T-cell (primary cell): ENCODE results near the gene DNAI2. TPM values are rescaled to one million over a fixed set of nuclear protein-coding genes. Genes with fewer than 3 reads are reported as not detected.
"Not testable (repeated sequence)": the region's sequence is repeated elsewhere in the genome, so short reads cannot be mapped to it uniquely, and the experiment has no call there.

Source experiments
- ATAC-seq, 4 experiments: fragments of 200-7000 bp in 3 of 4; fragments of 150-1000 bp in 1 of 4; cut with Tn5 transposase; replicated peaks in 1 of 4; 1 replicate in 3 of 4; 2 replicates in 1 of 4; pipeline ENCODE4 v1.10.0; 2021; ENCODE audit warnings: moderate library complexity in 3 of 4, mild to moderate bottlenecking in 2 of 4, moderate number of reproducible peaks in 1 of 4
- CTCF ChIA-PET, 2 donors: fragments of 300-600 bp; sonication (Branson Sonifier 250); formaldehyde crosslinking; loops; one replicate each; lab custom pipeline; 2022; ENCODE audit warnings: antibody characterized with exemption in 2 of 2; lab: Charles Lee
- POLR2A ChIA-PET, 2 donors: fragments of 300-600 bp; sonication (Branson Sonifier 250); formaldehyde crosslinking; loops; one replicate each; lab custom pipeline; 2022; ENCODE audit warnings: antibody characterized with exemption in 2 of 2; lab: Charles Lee
- DNase-seq, 35 experiments: peaks; one replicate each; pipeline versions ENCODE4 v3.0.0 to v3.0.0-alpha.2; 2013 to 2023
- H3K27ac ChIP-seq: one replicate; pipeline ENCODE4 v1.5.1; 2013; ENCODE audit warnings: low read length
- H3K27me3 ChIP-seq, 2 experiments: replicated peaks in 1 of 2; 1 replicate in 1 of 2; 2 replicates in 1 of 2; pipeline versions ENCODE4 v1.6.1 to v1.7.0; 2013; ENCODE audit warnings: low read length in 1 of 2, mixed read lengths in 1 of 2; ENCODE audit not compliant: control insufficient read depth in 2 of 2, insufficient read depth in 2 of 2; ENCODE audit errors: extremely low read depth in 1 of 2
- H3K36me3 ChIP-seq, 2 donors: 1 replicate in 1 of 2; 2 replicates in 1 of 2; pipeline versions ENCODE4 v1.6.1 to v1.7.0; 2013; ENCODE audit warnings: low read length in 1 of 2; ENCODE audit not compliant: control insufficient read depth in 2 of 2, insufficient read depth in 1 of 2; ENCODE audit errors: extremely low read depth in 1 of 2
- H3K4me1 ChIP-seq, 2 experiments: 1 replicate in 1 of 2; 2 replicates in 1 of 2; pipeline versions ENCODE4 v1.6.1 to v1.7.0; 2013; ENCODE audit warnings: low read length in 2 of 2, mixed read lengths in 1 of 2; ENCODE audit not compliant: insufficient read depth in 2 of 2, control insufficient read depth in 1 of 2; ENCODE audit errors: extremely low read depth in 1 of 2
- H3K4me3 ChIP-seq, 2 donors: 1 replicate in 1 of 2; 2 replicates in 1 of 2; pipeline versions ENCODE4 v1.5.1 to v1.7.0; 2013; ENCODE audit warnings: mild to moderate bottlenecking in 2 of 2, low read length in 1 of 2, moderate library complexity in 1 of 2; ENCODE audit not compliant: control insufficient read depth in 1 of 2; ENCODE audit errors: extremely low read depth in 1 of 2
- H3K9me3 ChIP-seq: 2 replicates; pipeline ENCODE4 v1.7.0; 2013
- H3K27ac Mint-ChIP-seq, 2 donors: one replicate each; pipeline ENCODE4 v1.8.0; 2020 to 2021; ENCODE audit warnings: mild to moderate bottlenecking in 2 of 2, mixed read lengths in 2 of 2
- H3K27me3 Mint-ChIP-seq, 2 donors: one replicate each; pipeline ENCODE4 v1.8.0; 2021 to 2022; ENCODE audit warnings: mixed read lengths in 2 of 2
- H3K36me3 Mint-ChIP-seq: one replicate; pipeline ENCODE4 v1.8.0; 2021; ENCODE audit warnings: mixed read lengths
- H3K4me1 Mint-ChIP-seq, 3 donors: one replicate each; pipeline ENCODE4 v1.8.0; 2020 to 2022; ENCODE audit warnings: mixed read lengths in 3 of 3, mild to moderate bottlenecking in 1 of 3
- H3K4me3 Mint-ChIP-seq, 3 donors: one replicate each; pipeline ENCODE4 v1.8.0; 2020 to 2022; ENCODE audit warnings: mild to moderate bottlenecking in 3 of 3, mixed read lengths in 3 of 3, moderate library complexity in 3 of 3
- H3K9me3 Mint-ChIP-seq, 3 donors: one replicate each; pipeline ENCODE4 v1.8.0; 2020 to 2022; ENCODE audit warnings: mixed read lengths in 3 of 3
- WGBS: methylation state at CpG from one replicate; pipeline ENCODE4 v1.1.5; 2013; ENCODE audit warnings: missing lambda C conversion rate; ENCODE audit not compliant: insufficient coverage; 5-methylcytosine and 5-hydroxymethylcytosine counted together
- total RNA-seq, 35 experiments: library from RNA in 6 of 35; stranded (reverse) in 6 of 35; fragments of 120-200 nt in 1 of 35; gene quantifications; one replicate each; pipeline versions ENCODE4 v1.2.1 to v1.2.4 and lab custom pipeline; 2013 to 2026

The DNAI2 gene
- total RNA-seq, 5 donors from 2014 or later (not counting 1 experiment from before 2014, with no cell fraction given) = 0.80 to 5.3 (median 1.7) TPM

GRCh38 chr17:74260525-74260850 is 13.5 kb upstream of the DNAI2 start:
- CTCF ChIA-PET = no interaction called here
- Mint-ChIP-seq H3K36me3 (peaks cover 3% of the 10 kb centered on the region), H3K27me3 (no peaks in the 10 kb centered on the region), H3K4me1 (no peaks in the 10 kb centered on the region), H3K9me3 (no peaks in the 10 kb centered on the region), H3K27ac (no peak overlapping the region), H3K4me3 (no peak overlapping the region)
- POLR2A ChIA-PET = no interaction called here
- 79% methylated on average over 5 of the region's 6 CpGs for WGBS
- no peak for ATAC-seq
- Histone ChIP-seq H3K36me3 (peaks cover 0 to 7% of the 10 kb centered on the region in 2 donors), H3K27me3 (no peaks in the 10 kb centered on the region), H3K27ac (no peak overlapping the region), H3K9me3 (no peaks in the 10 kb centered on the region), H3K4me1 (no peaks in the 10 kb centered on the region), H3K4me3 (no peak overlapping the region)
- no peak for DNase-seq

DNA sequence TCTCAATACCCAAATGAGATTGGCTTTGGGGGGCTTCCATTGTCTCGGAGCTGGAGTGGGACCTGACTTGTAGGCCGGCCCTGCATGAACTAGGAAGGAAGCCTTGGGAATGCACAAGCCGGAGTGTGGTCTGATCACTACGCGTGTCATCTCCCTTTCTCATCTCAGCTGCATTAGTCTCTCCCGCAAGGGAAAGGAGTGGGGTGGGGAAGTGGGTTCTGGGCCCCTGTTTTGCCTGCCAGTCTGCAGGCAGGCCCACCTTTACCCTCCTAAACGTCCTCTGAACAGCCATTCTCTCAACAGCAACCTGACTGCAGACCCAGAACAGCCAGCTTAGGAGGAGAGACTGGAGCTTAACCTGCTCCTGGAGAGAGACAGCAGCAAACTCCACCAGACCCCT is 11.4 kb upstream of the DNAI2 start:
- no peak overlapping the region for H3K4me3 ChIP-seq
- H3K9me3 Mint-ChIP-seq = no peaks in the 10 kb centered on the region
- ChIA-PET CTCF (no interaction called here), POLR2A (no interaction called here)
- H3K9me3 ChIP-seq = no peaks in the 10 kb centered on the region
- DNase-seq (no peak), ATAC-seq (no peak)
- H3K4me1 ChIP-seq = no peaks in the 10 kb centered on the region
- peaks cover 0 to 2% of the 10 kb centered on the region in 2 donors for H3K36me3 ChIP-seq
- H3K36me3 Mint-ChIP-seq = peaks cover 3% of the 10 kb centered on the region
- H3K27ac ChIP-seq = no peak overlapping the region
- H3K27me3 Mint-ChIP-seq = peaks cover 0 to 5% of the 10 kb centered on the region in 2 donors
- H3K27me3 ChIP-seq = no peaks in the 10 kb centered on the region
- H3K4me1 Mint-ChIP-seq = peaks cover under 1 to 3% (median 2%) of the 10 kb centered on the region in 3 donors
- no peak overlapping the region for H3K4me3 Mint-ChIP-seq
- no peak overlapping the region for H3K27ac Mint-ChIP-seq
- 64% methylated on average over 3 of the region's 7 CpGs for WGBS

DNA sequence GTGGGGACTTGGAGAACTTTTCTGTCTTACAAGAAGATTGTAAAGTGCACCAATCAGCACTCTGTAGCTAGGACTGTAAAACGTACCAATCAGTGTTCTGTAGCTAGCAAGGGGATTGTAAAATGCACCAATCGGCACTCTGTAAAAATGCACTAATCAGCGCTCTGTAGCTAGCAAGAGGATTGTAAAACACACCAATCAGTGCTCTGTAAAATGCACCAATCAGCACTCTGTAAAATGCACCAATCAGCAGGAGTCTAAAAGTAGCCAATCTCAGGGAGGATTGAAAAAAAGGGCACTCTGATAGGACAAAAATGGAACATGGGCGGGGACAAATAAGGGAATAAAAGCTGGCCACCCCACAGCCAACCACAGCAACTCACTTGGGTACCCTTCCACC is 7.0 kb upstream of the DNAI2 start:
- 80% methylated on average over 1 of the region's 4 CpGs for WGBS
- DNase-seq, H3K27me3 ChIP-seq, CTCF ChIA-PET, H3K36me3 ChIP-seq, H3K9me3 ChIP-seq, H3K27me3 Mint-ChIP-seq, H3K4me3 ChIP-seq, H3K4me3 Mint-ChIP-seq, H3K36me3 Mint-ChIP-seq, H3K27ac ChIP-seq, ATAC-seq, H3K9me3 Mint-ChIP-seq, H3K27ac Mint-ChIP-seq: not testable (repeated sequence)
- H3K4me1 ChIP-seq = peaks cover 0 to 12% of the 10 kb centered on the region in 2 experiments
- H3K4me1 Mint-ChIP-seq = peaks cover 7 to 14% (median 11%) of the 10 kb centered on the region in 3 donors
- POLR2A ChIA-PET = interaction anchor here in 1 of 2 donors (0.5 kb wide), 1 partner anchor 58 kb away, joined by 3 read pairs; no protein-coding TSS in a partner anchor

DNA sequence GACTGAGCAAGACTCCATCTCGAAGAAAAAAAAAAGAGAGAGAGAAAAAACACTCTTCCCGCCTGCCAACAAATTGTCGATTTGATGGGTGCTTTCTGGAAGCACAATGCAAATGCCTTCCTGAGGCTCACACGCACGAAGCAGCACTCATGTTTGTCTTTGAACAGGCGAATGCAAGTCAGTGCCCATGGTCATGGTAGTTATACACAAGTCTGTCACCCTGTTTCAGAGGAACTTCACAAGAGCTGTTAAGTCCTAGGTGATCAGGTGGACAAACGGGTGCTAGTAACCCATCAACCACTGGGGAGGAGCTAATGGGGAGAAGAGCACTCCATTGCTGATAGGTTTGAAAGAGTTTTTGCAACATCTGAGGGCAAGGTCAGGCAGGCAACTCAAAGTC is 6.5 kb upstream of the DNAI2 start:
- ATAC-seq (no peak), DNase-seq (no peak)
- Histone ChIP-seq H3K36me3 (no peaks in the 10 kb centered on the region), H3K27me3 (peaks cover 0 to 5% of the 10 kb centered on the region in 2 experiments), H3K27ac (no peak overlapping the region), H3K4me1 (peaks cover 0 to 12% of the 10 kb centered on the region in 2 experiments), H3K4me3 (no peak overlapping the region), H3K9me3 (no peaks in the 10 kb centered on the region)
- ChIA-PET POLR2A (no interaction called here), CTCF (no interaction called here)
- 87% methylated on average over 7 of the region's 7 CpGs for WGBS
- Mint-ChIP-seq H3K9me3 (no peaks in the 10 kb centered on the region), H3K27me3 (peaks cover 0 to 9% of the 10 kb centered on the region in 2 donors), H3K36me3 (no peaks in the 10 kb centered on the region), H3K27ac (no peak overlapping the region), H3K4me1 (peaks cover 7 to 17% (median 11%) of the 10 kb centered on the region in 3 donors), H3K4me3 (no peak overlapping the region)

DNA sequence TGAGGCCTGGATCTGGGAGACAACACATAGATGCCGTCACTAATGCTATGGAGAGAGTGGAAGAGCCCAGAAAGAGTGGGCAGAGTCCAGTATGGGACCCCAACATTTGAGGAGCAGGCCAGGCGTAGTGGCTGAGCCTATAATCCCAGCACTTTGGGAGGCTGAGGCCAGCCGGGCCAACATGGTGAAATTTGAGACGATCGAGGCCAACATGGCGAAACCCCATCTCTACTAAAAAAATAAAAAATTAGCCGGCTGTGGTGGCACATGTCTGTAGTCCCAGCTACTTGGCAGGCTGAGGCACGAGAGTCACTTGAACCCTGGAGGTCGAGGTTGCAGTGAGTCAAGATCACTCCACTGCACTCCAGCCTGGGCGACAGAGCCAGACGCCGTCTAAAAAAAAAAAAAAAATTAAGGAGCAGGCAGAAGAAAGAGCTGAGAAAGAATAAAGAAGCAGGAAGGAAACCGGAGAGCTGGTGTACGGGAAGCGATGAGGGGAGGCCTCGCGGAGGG is 6.0 kb upstream of the DNAI2 start:
- no peak for DNase-seq
- ChIA-PET CTCF (no interaction called here), POLR2A (no interaction called here)
- Mint-ChIP-seq H3K27me3 (peaks cover 0 to 13% of the 10 kb centered on the region in 2 donors), H3K4me3 (no peak overlapping the region), H3K27ac (peak overlapping the region in 1 of 2 donors; percentile 31), H3K4me1 (peaks cover 7 to 22% (median 11%) of the 10 kb centered on the region in 3 donors), H3K36me3 (no peaks in the 10 kb centered on the region), H3K9me3 (no peaks in the 10 kb centered on the region)
- Histone ChIP-seq H3K4me1 (peaks cover 0 to 12% of the 10 kb centered on the region in 2 experiments), H3K4me3 (no peak overlapping the region), H3K27me3 (peaks cover 0 to 5% of the 10 kb centered on the region in 2 experiments), H3K27ac (no peak overlapping the region), H3K9me3 (no peaks in the 10 kb centered on the region), H3K36me3 (no peaks in the 10 kb centered on the region)
- 54% methylated on average over 12 of the region's 17 CpGs for WGBS
- no peak for ATAC-seq

- no peak overlapping the region for H3K4me3 ChIP-seq
- H3K27ac ChIP-seq = no peak overlapping the region
- DNase-seq (no peak), ATAC-seq (no peak)
- H3K4me1 Mint-ChIP-seq = peaks cover 7 to 26% (median 11%) of the 10 kb centered on the region in 3 donors
- no peaks in the 10 kb centered on the region for H3K36me3 ChIP-seq
- POLR2A ChIA-PET = no interaction called here
- WGBS = 53% methylated on average over 3 of the region's 8 CpGs
- peaks cover 0 to 14% of the 10 kb centered on the region in 2 donors for H3K27me3 Mint-ChIP-seq
- H3K4me3 Mint-ChIP-seq = no peak overlapping the region
- peak overlapping the region in 1 of 2 donors; percentile 31 for H3K27ac Mint-ChIP-seq
- peaks cover 0 to 13% of the 10 kb centered on the region in 2 experiments for H3K4me1 ChIP-seq
- peaks cover 0 to 6% of the 10 kb centered on the region in 2 experiments for H3K27me3 ChIP-seq
- no peaks in the 10 kb centered on the region for H3K9me3 ChIP-seq
- no peaks in the 10 kb centered on the region for H3K36me3 Mint-ChIP-seq
- CTCF ChIA-PET = no interaction called here
- no peaks in the 10 kb centered on the region for H3K9me3 Mint-ChIP-seq
Observed at GRCh38 chr17:74268558-74268957, 5.5 kb upstream of the DNAI2 start.
